Duodenal mucosa (tissue), 2 donors: ENCODE results near the gene BCAR3.
"Not testable (repeated sequence)": the region's sequence is repeated elsewhere in the genome, so short reads cannot be mapped to it uniquely, and the experiment has no call there.

Experiments used
- H3K27ac ChIP-seq: one replicate; pipeline ENCODE4 v1.7.0; 2013; ENCODE audit warnings: low read depth, low read length
- H3K27me3 ChIP-seq, 2 donors: one replicate each; pipeline ENCODE4 v1.7.0; 2013; ENCODE audit warnings: low read length in 2 of 2, control low read depth in 1 of 2; ENCODE audit not compliant: insufficient read depth in 2 of 2, control insufficient read depth in 1 of 2
- H3K36me3 ChIP-seq, 2 donors: one replicate each; pipeline ENCODE4 v1.7.0; 2013; ENCODE audit warnings: low read length in 2 of 2, control low read depth in 1 of 2; ENCODE audit not compliant: insufficient read depth in 2 of 2, control insufficient read depth in 1 of 2
- H3K4me1 ChIP-seq, 2 donors: one replicate each; pipeline ENCODE4 v1.7.0; 2013; ENCODE audit warnings: low read length in 2 of 2, control low read depth in 1 of 2; ENCODE audit not compliant: insufficient read depth in 2 of 2, control insufficient read depth in 1 of 2
- H3K4me3 ChIP-seq, 2 donors: one replicate each; pipeline ENCODE4 v1.7.0; 2013; ENCODE audit warnings: low read length in 2 of 2, low read depth in 1 of 2
- H3K9ac ChIP-seq, 2 donors: one replicate each; pipeline ENCODE4 v1.7.0; 2013; ENCODE audit warnings: low read length in 2 of 2, low read depth in 1 of 2
- H3K9me3 ChIP-seq, 2 donors: one replicate each; pipeline ENCODE4 v1.7.0; 2013; ENCODE audit warnings: low read length in 2 of 2, control low read depth in 1 of 2; ENCODE audit not compliant: control insufficient read depth in 1 of 2

The BCAR3 gene

GRCh38 chr1:93698329-93699048 is 16.9 kb upstream of the BCAR3 start:
- H3K36me3 ChIP-seq: no peaks in the 10 kb centered on the region
- H3K9me3 ChIP-seq: no peaks in the 10 kb centered on the region
- no peaks in the 10 kb centered on the region for H3K27me3 ChIP-seq
- no peak overlapping the region for H3K9ac ChIP-seq
- H3K4me1 ChIP-seq: peaks cover 0 to 9% of the 10 kb centered on the region in 2 donors
- no peak overlapping the region for H3K27ac ChIP-seq
- H3K4me3 ChIP-seq: no peak overlapping the region

GRCh38 chr1:93697566-93697965 is 15.9 kb upstream of the BCAR3 start:
- H3K9me3 ChIP-seq, H3K36me3 ChIP-seq, H3K9ac ChIP-seq, H3K27me3 ChIP-seq, H3K4me3 ChIP-seq, H3K27ac ChIP-seq: not testable (repeated sequence)
- H3K4me1 ChIP-seq: peaks cover 8 to 12% of the 10 kb centered on the region in 2 donors

GRCh38 chr1:93695411-93696005 is 13.9 kb upstream of the BCAR3 start:
- H3K27ac ChIP-seq: no peak overlapping the region
- no peaks in the 10 kb centered on the region for H3K36me3 ChIP-seq
- no peaks in the 10 kb centered on the region for H3K9me3 ChIP-seq
- no peak overlapping the region for H3K4me3 ChIP-seq
- H3K27me3 ChIP-seq: no peaks in the 10 kb centered on the region
- H3K4me1 ChIP-seq: peaks cover 28 to 33% of the 10 kb centered on the region in 2 donors
- H3K9ac ChIP-seq: no peak overlapping the region

- Histone ChIP-seq H3K9ac (no peak overlapping the region), H3K27me3 (no peaks in the 10 kb centered on the region), H3K4me3 (no peak overlapping the region), H3K4me1 (peaks cover 34 to 38% of the 10 kb centered on the region in 2 donors), H3K27ac (no peak overlapping the region), H3K9me3 (no peaks in the 10 kb centered on the region), H3K36me3 (no peaks in the 10 kb centered on the region)
Observed at GRCh38 chr1:93694819-93695218, 13.2 kb upstream of the BCAR3 start.

GRCh38 chr1:93694039-93694438 is 12.4 kb upstream of the BCAR3 start:
- H3K4me3 ChIP-seq: no peak overlapping the region
- H3K9ac ChIP-seq: no peak overlapping the region
- H3K27me3 ChIP-seq: no peaks in the 10 kb centered on the region
- no peaks in the 10 kb centered on the region for H3K36me3 ChIP-seq
- no peak overlapping the region for H3K27ac ChIP-seq
- H3K9me3 ChIP-seq: no peaks in the 10 kb centered on the region
- peaks cover 39 to 42% of the 10 kb centered on the region in 2 donors for H3K4me1 ChIP-seq

GRCh38 chr1:93692983-93693591 is 11.4 kb upstream of the BCAR3 start:
- Histone ChIP-seq H3K4me3 (no peak overlapping the region), H3K4me1 (peaks cover 41 to 42% of the 10 kb centered on the region in 2 donors), H3K9ac (no peak overlapping the region), H3K36me3 (no peaks in the 10 kb centered on the region), H3K9me3 (no peaks in the 10 kb centered on the region), H3K27me3 (no peaks in the 10 kb centered on the region), H3K27ac (no peak overlapping the region)

- H3K36me3 ChIP-seq: no peaks in the 10 kb centered on the region
- peaks cover 42 to 48% of the 10 kb centered on the region in 2 donors for H3K4me1 ChIP-seq
- no peak overlapping the region for H3K4me3 ChIP-seq
- no peaks in the 10 kb centered on the region for H3K27me3 ChIP-seq
- no peak overlapping the region for H3K27ac ChIP-seq
- no peaks in the 10 kb centered on the region for H3K9me3 ChIP-seq
- H3K9ac ChIP-seq: no peak overlapping the region
Observed at GRCh38 chr1:93692451-93692861, 10.8 kb upstream of the BCAR3 start.

- Histone ChIP-seq H3K4me3 (no peak overlapping the region), H3K9ac (no peak overlapping the region), H3K27ac (no peak overlapping the region), H3K27me3 (no peaks in the 10 kb centered on the region), H3K36me3 (no peaks in the 10 kb centered on the region), H3K4me1 (peaks cover 42 to 50% of the 10 kb centered on the region in 2 donors), H3K9me3 (no peaks in the 10 kb centered on the region)
Observed at GRCh38 chr1:93692026-93692425, 10.4 kb upstream of the BCAR3 start.

GRCh38 chr1:93690921-93691789 is 9.5 kb upstream of the BCAR3 start:
- no peaks in the 10 kb centered on the region for H3K9me3 ChIP-seq
- H3K27ac ChIP-seq: no peak overlapping the region
- H3K4me1 ChIP-seq: peaks cover 51 to 58% of the 10 kb centered on the region in 2 donors
- H3K36me3 ChIP-seq: no peaks in the 10 kb centered on the region
- H3K27me3 ChIP-seq: no peaks in the 10 kb centered on the region
- H3K9ac ChIP-seq: no peak overlapping the region
- H3K4me3 ChIP-seq: no peak overlapping the region

- H3K36me3 ChIP-seq: no peaks in the 10 kb centered on the region
- H3K4me1 ChIP-seq: peaks cover 50 to 63% of the 10 kb centered on the region in 2 donors
- no peak overlapping the region for H3K9ac ChIP-seq
- no peaks in the 10 kb centered on the region for H3K9me3 ChIP-seq
- no peak overlapping the region for H3K27ac ChIP-seq
- H3K4me3 ChIP-seq: no peak overlapping the region
- H3K27me3 ChIP-seq: no peaks in the 10 kb centered on the region
Observed at GRCh38 chr1:93690341-93690740, 8.7 kb upstream of the BCAR3 start.
